MM.1S (cell line): ENCODE measurements around the gene SPAG7.

Source experiments
- DNase-seq: peaks from one replicate; pipeline ENCODE4 v3.0.0-alpha.2; 2015
- H2AFZ ChIP-seq: fragments of 300-600 bp; sonication (generic); 2 replicates; pipeline ENCODE4 v1.6.0; 2016; ENCODE audit warnings: antibody characterized with exemption, low read length
- H3F3A ChIP-seq: fragments of 300-600 bp; sonication (generic); 2 replicates; pipeline ENCODE4 v1.6.1; 2016; ENCODE audit warnings: mild to moderate bottlenecking, antibody characterized with exemption, low read length, moderate library complexity, mixed read lengths; ENCODE audit not compliant: insufficient read depth
- H3K27ac ChIP-seq: fragments of 300-600 bp; sonication (generic); 2 replicates; pipeline ENCODE4 v1.5.1; 2016; ENCODE audit warnings: mild to moderate bottlenecking, low read length
- H3K27me3 ChIP-seq: fragments of 300-600 bp; sonication (generic); replicated peaks from 2 replicates; pipeline ENCODE4 v1.6.0; 2016; ENCODE audit warnings: low read length; ENCODE audit not compliant: insufficient read depth
- H3K36me3 ChIP-seq: fragments of 300-600 bp; sonication (generic); replicated peaks from 2 replicates; pipeline ENCODE4 v1.6.1; 2016; ENCODE audit warnings: mild to moderate bottlenecking, low read length, mixed read lengths; ENCODE audit not compliant: insufficient read depth
- H3K4me1 ChIP-seq: fragments of 300-600 bp; sonication (generic); 2 replicates; pipeline ENCODE4 v1.6.1; 2016; ENCODE audit warnings: low read length, mixed read lengths
- H3K4me2 ChIP-seq: fragments of 300-600 bp; sonication (generic); 2 replicates; pipeline ENCODE4 v1.6.0; 2016; ENCODE audit warnings: low read depth, low read length
- H3K4me3 ChIP-seq: fragments of 300-600 bp; sonication (generic); 2 replicates; pipeline ENCODE4 v1.5.1; 2016; ENCODE audit warnings: low read length, mixed read lengths
- H3K79me2 ChIP-seq: fragments of 300-600 bp; sonication (generic); 2 replicates; pipeline ENCODE4 v1.6.1; 2016; ENCODE audit warnings: mixed run types, low read length, mixed read lengths
- H3K9ac ChIP-seq: fragments of 300-600 bp; sonication (generic); 2 replicates; pipeline ENCODE4 v1.6.1; 2016; ENCODE audit warnings: low read length, mixed read lengths
- H3K9me2 ChIP-seq: fragments of 300-600 bp; sonication (generic); replicated peaks from 2 replicates; pipeline ENCODE4 v1.6.1; 2016; ENCODE audit warnings: mild to moderate bottlenecking, low read length, mixed read lengths; ENCODE audit not compliant: insufficient read depth
- H3K9me3 ChIP-seq: fragments of 300-600 bp; sonication (generic); replicated peaks from 2 replicates; pipeline ENCODE4 v1.6.1; 2016; ENCODE audit warnings: mild to moderate bottlenecking, low read length, mixed read lengths; ENCODE audit not compliant: insufficient read depth
- H4K20me1 ChIP-seq: fragments of 300-600 bp; sonication (generic); 2 replicates; pipeline ENCODE4 v1.6.1; 2016; ENCODE audit warnings: mild to moderate bottlenecking, low read length, moderate library complexity, mixed read lengths; ENCODE audit not compliant: insufficient read depth
- EZH2 ChIP-seq: fragments of 300-600 bp; sonication (generic); optimal IDR thresholded peaks from 2 replicates; pipeline ENCODE3; 2017; ENCODE audit warnings: low read depth, mild to moderate bottlenecking, antibody characterized with exemption, low read length, mixed read lengths
- EZH2phosphoT487 ChIP-seq: fragments of 300-600 bp; sonication (generic); IDR thresholded peaks from 2 replicates; pipeline ENCODE4 v1.6.1; 2018; ENCODE audit warnings: antibody characterized with exemption, low read length
- TF ChIP-seq, protein P1 (sequence below): fragments of 300-600 bp; sonication (generic); IDR thresholded peaks from 2 replicates; pipeline ENCODE4 v1.5.1; 2016; ENCODE audit warnings: antibody characterized with exemption, low read length, mixed read lengths

Gene SPAG7

DNA sequence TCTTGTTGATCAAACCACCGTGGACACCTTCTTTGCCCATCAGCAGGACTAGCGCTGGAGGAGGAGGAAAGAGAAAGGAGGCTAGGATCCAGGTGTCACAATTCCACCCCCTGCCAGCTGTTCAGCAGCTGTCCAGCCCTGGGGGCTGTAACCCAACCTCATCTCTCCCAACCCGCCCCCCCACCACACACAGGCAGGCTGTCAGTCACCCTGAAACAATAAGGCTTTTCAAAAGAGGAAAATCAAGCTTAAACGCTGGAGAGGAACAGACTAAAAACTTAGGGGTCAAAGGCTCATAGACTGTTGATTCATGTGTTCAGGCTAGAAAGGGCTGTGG is 21.7 kb downstream of the SPAG7 start:
- Histone ChIP-seq H3K9ac (peak overlapping the region; percentile 99; the same call in 1 of the 2 replicates), H3K4me3 (peak overlapping the region; percentile 99), H2AFZ (no peak overlapping the region), H3K4me2 (peak overlapping the region; percentile 95), H3K36me3 (no peaks in the 10 kb centered on the region), H3K27ac (peak overlapping the region; percentile 55; the same call in 1 of the 2 replicates), H3F3A (peaks cover 78% of the 10 kb centered on the region), H3K4me1 (peaks cover 41% of the 10 kb centered on the region), H3K79me2 (peaks cover 80% of the 10 kb centered on the region), H3K27me3 (no peaks in the 10 kb centered on the region), H3K9me3 (no peaks in the 10 kb centered on the region), H4K20me1 (peaks cover 28% of the 10 kb centered on the region), H3K9me2 (no peaks in the 10 kb centered on the region)
- no peak for DNase-seq
- TF ChIP-seq EZH2 (no peak), EZH2phosphoT487 (no peak)
- TF ChIP-seq, protein P1, sequence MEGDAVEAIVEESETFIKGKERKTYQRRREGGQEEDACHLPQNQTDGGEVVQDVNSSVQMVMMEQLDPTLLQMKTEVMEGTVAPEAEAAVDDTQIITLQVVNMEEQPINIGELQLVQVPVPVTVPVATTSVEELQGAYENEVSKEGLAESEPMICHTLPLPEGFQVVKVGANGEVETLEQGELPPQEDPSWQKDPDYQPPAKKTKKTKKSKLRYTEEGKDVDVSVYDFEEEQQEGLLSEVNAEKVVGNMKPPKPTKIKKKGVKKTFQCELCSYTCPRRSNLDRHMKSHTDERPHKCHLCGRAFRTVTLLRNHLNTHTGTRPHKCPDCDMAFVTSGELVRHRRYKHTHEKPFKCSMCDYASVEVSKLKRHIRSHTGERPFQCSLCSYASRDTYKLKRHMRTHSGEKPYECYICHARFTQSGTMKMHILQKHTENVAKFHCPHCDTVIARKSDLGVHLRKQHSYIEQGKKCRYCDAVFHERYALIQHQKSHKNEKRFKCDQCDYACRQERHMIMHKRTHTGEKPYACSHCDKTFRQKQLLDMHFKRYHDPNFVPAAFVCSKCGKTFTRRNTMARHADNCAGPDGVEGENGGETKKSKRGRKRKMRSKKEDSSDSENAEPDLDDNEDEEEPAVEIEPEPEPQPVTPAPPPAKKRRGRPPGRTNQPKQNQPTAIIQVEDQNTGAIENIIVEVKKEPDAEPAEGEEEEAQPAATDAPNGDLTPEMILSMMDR, result no peak

DNA sequence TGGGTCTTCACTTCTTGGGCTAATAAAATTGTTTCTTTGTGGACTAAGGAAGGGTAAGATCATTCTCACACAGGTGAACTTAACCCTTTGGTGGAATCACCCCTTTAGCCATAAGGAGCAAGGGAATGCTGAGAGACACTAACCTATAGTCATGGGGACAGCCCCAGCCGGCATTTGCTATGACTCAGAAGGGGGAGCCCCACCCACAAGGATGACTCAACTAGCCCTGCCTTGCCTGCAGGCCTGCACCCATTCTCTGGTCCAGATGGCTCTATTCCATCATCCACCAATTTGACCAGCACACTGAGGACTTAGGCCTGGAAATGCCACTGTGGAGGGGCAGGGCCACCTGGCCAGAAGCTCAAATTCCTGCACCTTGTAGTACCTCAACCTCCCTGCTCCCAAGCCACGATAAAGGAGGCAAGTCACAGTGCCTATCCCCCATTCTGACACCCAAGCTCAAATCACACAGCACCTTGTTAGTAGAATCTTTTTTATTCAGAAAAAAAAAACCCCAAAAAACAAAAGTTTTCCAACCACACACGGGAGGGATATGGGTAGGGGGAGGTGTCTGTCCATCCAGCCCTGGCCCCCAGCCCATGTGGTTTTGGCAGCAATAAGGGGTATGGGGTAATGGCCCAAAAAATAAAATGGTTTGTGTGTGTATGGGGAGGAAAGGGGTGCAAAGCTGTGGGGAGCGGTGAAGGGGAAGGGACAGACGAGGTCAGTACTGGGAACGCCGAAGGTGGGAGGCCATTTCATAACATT is 22.3 kb downstream of the SPAG7 start:
- Histone ChIP-seq H3K36me3 (no peaks in the 10 kb centered on the region), H3K9me2 (no peaks in the 10 kb centered on the region), H3K4me1 (peaks cover 35% of the 10 kb centered on the region), H3K79me2 (peaks cover 83% of the 10 kb centered on the region), H2AFZ (no peak overlapping the region), H3K4me2 (peak overlapping the region; percentile 95), H3F3A (peaks cover 81% of the 10 kb centered on the region), H4K20me1 (peaks cover 28% of the 10 kb centered on the region), H3K4me3 (no peak overlapping the region), H3K27me3 (no peaks in the 10 kb centered on the region), H3K27ac (peak overlapping the region; percentile 55; the same call in 1 of the 2 replicates), H3K9ac (no peak overlapping the region; the same call in 1 of the 2 replicates), H3K9me3 (no peaks in the 10 kb centered on the region)
- DNase-seq, result peak; percentile 61
- no peak for TF ChIP-seq EZH2phosphoT487
- no peak for TF ChIP-seq EZH2
- TF ChIP-seq, protein P1, result no peak

DNA sequence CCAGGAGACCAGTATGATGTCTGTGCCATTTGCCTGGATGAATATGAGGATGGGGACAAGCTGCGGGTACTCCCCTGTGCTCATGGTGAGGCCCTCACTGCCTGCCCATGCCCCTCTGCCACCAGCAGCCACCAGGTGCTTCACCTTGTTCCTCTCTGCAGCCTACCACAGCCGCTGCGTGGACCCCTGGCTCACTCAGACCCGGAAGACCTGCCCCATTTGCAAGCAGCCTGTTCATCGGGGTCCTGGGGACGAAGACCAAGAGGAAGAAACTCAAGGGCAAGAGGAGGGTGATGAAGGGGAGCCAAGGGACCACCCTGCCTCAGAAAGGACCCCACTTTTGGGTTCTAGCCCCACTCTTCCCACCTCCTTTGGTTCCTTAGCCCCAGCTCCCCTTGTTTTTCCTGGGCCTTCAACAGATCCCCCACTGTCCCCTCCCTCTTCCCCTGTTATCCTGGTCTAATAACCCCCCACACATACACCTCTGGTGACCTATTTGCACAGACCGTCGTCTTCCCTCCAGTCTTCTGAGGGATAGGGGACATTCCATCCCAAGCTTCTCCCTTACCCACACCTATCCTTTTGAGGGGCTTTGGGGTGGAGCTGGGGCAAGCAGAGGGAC is 23.0 kb downstream of the SPAG7 start:
- no peaks in the 10 kb centered on the region for H3K27me3 ChIP-seq
- H3K4me2 ChIP-seq, result peak overlapping the region; percentile 95; the same call in 1 of the 2 replicates
- H3K36me3 ChIP-seq, result no peaks in the 10 kb centered on the region
- no peak for DNase-seq
- no peak overlapping the region for H2AFZ ChIP-seq
- no peak overlapping the region; the same call in 1 of the 2 replicates for H3K9ac ChIP-seq
- H3K79me2 ChIP-seq, result peaks cover 81% of the 10 kb centered on the region
- peak overlapping the region; percentile 55; the same call in 1 of the 2 replicates for H3K27ac ChIP-seq
- H3K9me3 ChIP-seq, result no peaks in the 10 kb centered on the region
- peaks cover 35% of the 10 kb centered on the region for H3K4me1 ChIP-seq
- H4K20me1 ChIP-seq, result peaks cover 28% of the 10 kb centered on the region
- H3F3A ChIP-seq, result peaks cover 80% of the 10 kb centered on the region
- TF ChIP-seq EZH2 (no peak), EZH2phosphoT487 (no peak)
- TF ChIP-seq, protein P1, result no peak
- H3K4me3 ChIP-seq, result no peak overlapping the region
- no peaks in the 10 kb centered on the region for H3K9me2 ChIP-seq
